ENCODE data around the gene PDZRN4. TPM values are rescaled to one million over a fixed set of nuclear protein-coding genes. Genes with fewer than 3 reads are reported as not detected.
A peak's percentile ranks its signal among the peaks of the same experiment; 100 is the strongest.

The PDZRN4 gene
- total and polyA plus RNA-seq, 11 donors = 0.07 to 1.4 (median 0.12) TPM; not detected in 6

GRCh38 chr12:41184864-41185263, 3.3 kb upstream of the PDZRN4 start:
- Histone ChIP-seq H3K27me3 (peaks cover 0 to 34% (median 26%) of the 10 kb centered on the region in 9 donors), H3K27ac (peak overlapping the region in 1 of 12 donors; percentile 88), H3K4me1 (peaks cover 0 to 17% (median 5%) of the 10 kb centered on the region in 12 donors), H3K9me3 (no peaks in the 10 kb centered on the region), H3K36me3 (no peaks in the 10 kb centered on the region), H3K4me3 (no peak overlapping the region)
- intact Hi-C loops (cut with DNase I) = no loop called here
- ATAC-seq = no peak
- no peak for TF ChIP-seq POLR2A (IDR thresholded peaks at IDR 0.05)
- DNase-seq = no peak

GRCh38 chr12:41186026-41186425, 2.1 kb upstream of the PDZRN4 start:
- H3K27me3 ChIP-seq = peaks cover 0 to 45% (median 28%) of the 10 kb centered on the region in 9 donors
- 47 to 50% (median 50%) methylated on average over 3 of the region's 3 CpGs for WGBS, 4 donors
- H3K27ac ChIP-seq = peak overlapping the region in 1 of 12 donors; percentile 88
- H3K4me3 ChIP-seq = no peak overlapping the region
- intact Hi-C loops (cut with DNase I) = no loop called here
- no peak for TF ChIP-seq CTCF (IDR thresholded peaks at IDR 0.05)
- TF ChIP-seq POLR2A (IDR thresholded peaks at IDR 0.05) = no peak
- DNase-seq = no peak
- no peaks in the 10 kb centered on the region for H3K9me3 ChIP-seq
- peaks cover 0 to 21% (median 5%) of the 10 kb centered on the region in 12 donors for H3K4me1 ChIP-seq
- ATAC-seq = no peak
- H3K36me3 ChIP-seq = no peaks in the 10 kb centered on the region

GRCh38 chr12:41188841-41189394, 798 bp downstream of the PDZRN4 start:
- no peak for ATAC-seq

GRCh38 chr12:41189395-41190251, 1.5 kb downstream of the PDZRN4 start:
- no peaks in the 10 kb centered on the region for H3K36me3 ChIP-seq
- peak overlapping the region in 11 of 12 donors; percentile 4 to 54 (median 27) for H3K4me3 ChIP-seq
- ATAC-seq (peak in 1 of 4 donors; percentile 48), DNase-seq (no peak)
- peaks cover 0 to 21% (median 5%) of the 10 kb centered on the region in 12 donors for H3K4me1 ChIP-seq
- WGBS, 4 donors = 1 to 3% (median 2%) methylated on average over 33 to 34 of the region's 34 CpGs
- intact Hi-C loops (cut with DNase I) = no loop called here
- no peaks in the 10 kb centered on the region for H3K9me3 ChIP-seq
- peaks cover 0 to 60% (median 28%) of the 10 kb centered on the region in 9 donors for H3K27me3 ChIP-seq
- TF ChIP-seq CTCF (IDR thresholded peaks at IDR 0.05) (no peak), POLR2A (IDR thresholded peaks at IDR 0.05) (no peak)
- H3K27ac ChIP-seq = peak overlapping the region in 1 of 12 donors; percentile 88

More at GRCh38 chr12:41188841-41189394, 798 bp downstream of the PDZRN4 start:
- H3K9me3 ChIP-seq = no peaks in the 10 kb centered on the region
- peak overlapping the region in 1 of 12 donors; percentile 88 for H3K27ac ChIP-seq
- DNase-seq = no peak
- 3 to 9% (median 3%) methylated on average over 12 to 49 of the region's 49 CpGs for WGBS, 4 donors
- H3K4me3 ChIP-seq = peak overlapping the region in 8 of 12 donors; percentile 21 to 54 (median 38)
- intact Hi-C loops (cut with DNase I) = no loop called here
- no peaks in the 10 kb centered on the region for H3K36me3 ChIP-seq
- peaks cover 0 to 21% (median 5%) of the 10 kb centered on the region in 12 donors for H3K4me1 ChIP-seq
- TF ChIP-seq POLR2A (IDR thresholded peaks at IDR 0.05) = no peak
- no peak for TF ChIP-seq CTCF (IDR thresholded peaks at IDR 0.05)
- H3K27me3 ChIP-seq = peaks cover 0 to 60% (median 28%) of the 10 kb centered on the region in 9 donors
